DOHH2 (cell line): ENCODE measurements around the gene S100A4.
A peak's percentile ranks its signal among the peaks of the same experiment; 100 is the strongest.

Source experiments
- H3F3A ChIP-seq: fragments of 200-600 bp; sonication (generic), shearing (Covaris generic); 2 replicates; pipeline ENCODE4 v1.6.0; 2016; ENCODE audit warnings: antibody characterized with exemption, mild to moderate bottlenecking; ENCODE audit not compliant: control insufficient read depth, insufficient read depth
- H3K27ac ChIP-seq: fragments of 200-600 bp; sonication (generic); 2 replicates; pipeline ENCODE4 v1.5.1; 2014; ENCODE audit warnings: low read depth, mild to moderate bottlenecking, low read length, moderate library complexity
- H3K27me3 ChIP-seq: fragments of 200-600 bp; sonication (generic); 2 replicates; pipeline ENCODE4 v1.6.1; 2014; ENCODE audit warnings: mild to moderate bottlenecking, low read length, mixed read lengths; ENCODE audit not compliant: control insufficient read depth
- H3K36me3 ChIP-seq: fragments of 200-600 bp; sonication (generic); 2 replicates; pipeline ENCODE4 v1.6.1; 2014; ENCODE audit warnings: mild to moderate bottlenecking, low read length, moderate library complexity, mixed read lengths; ENCODE audit not compliant: control insufficient read depth
- H3K4me1 ChIP-seq: fragments of 200-600 bp; sonication (generic); 2 replicates; pipeline ENCODE4 v1.6.1; 2014; ENCODE audit warnings: mild to moderate bottlenecking, low read length, mixed read lengths; ENCODE audit not compliant: control insufficient read depth
- H3K4me2 ChIP-seq: fragments of 200-600 bp; sonication (generic); 2 replicates; pipeline ENCODE4 v1.6.0; 2014; ENCODE audit warnings: mild to moderate bottlenecking, low read length, moderate library complexity
- H3K4me3 ChIP-seq: fragments of 200-600 bp; sonication (generic); 2 replicates; pipeline ENCODE4 v1.5.1; 2014; ENCODE audit warnings: mild to moderate bottlenecking, low read length, mixed read lengths
- H3K79me2 ChIP-seq: fragments of 200-600 bp; sonication (generic); 2 replicates; pipeline ENCODE4 v1.6.1; 2014; ENCODE audit warnings: mild to moderate bottlenecking, low read length, mixed read lengths; ENCODE audit not compliant: control insufficient read depth
- H3K9me2 ChIP-seq: fragments of 200-600 bp; sonication (generic); replicated peaks from 2 replicates; pipeline ENCODE4 v1.6.1; 2014; ENCODE audit warnings: mild to moderate bottlenecking, low read length, mixed read lengths; ENCODE audit not compliant: control insufficient read depth
- H3K9me3 ChIP-seq: fragments of 200-600 bp; sonication (generic); 2 replicates; pipeline ENCODE4 v1.6.1; 2014; ENCODE audit warnings: antibody characterized with exemption, low read length, mixed read lengths; ENCODE audit not compliant: control insufficient read depth, insufficient read depth
- H4K20me1 ChIP-seq: fragments of 200-600 bp; sonication (generic); 2 replicates; pipeline ENCODE4 v1.6.0; 2014; ENCODE audit warnings: low read depth, mild to moderate bottlenecking, antibody characterized with exemption, low read length, moderate library complexity; ENCODE audit not compliant: control insufficient read depth, insufficient read depth
- EZH2phosphoT487 ChIP-seq: fragments of 200-600 bp; sonication (generic); IDR thresholded peaks from 2 replicates; pipeline ENCODE4 v1.6.1; 2017; ENCODE audit warnings: borderline replicate concordance, mild to moderate bottlenecking, antibody characterized with exemption, low read length, moderate library complexity, mixed read lengths
- TF ChIP-seq, protein P1 (sequence below): fragments of 200-600 bp; sonication (generic); IDR thresholded peaks from one replicate; pipeline ENCODE4 v1.5.1; 2014; ENCODE audit warnings: antibody characterized with exemption, mild to moderate bottlenecking, low read depth, low read length; ENCODE audit not compliant: poor library complexity, severe bottlenecking

Gene S100A4

DNA sequence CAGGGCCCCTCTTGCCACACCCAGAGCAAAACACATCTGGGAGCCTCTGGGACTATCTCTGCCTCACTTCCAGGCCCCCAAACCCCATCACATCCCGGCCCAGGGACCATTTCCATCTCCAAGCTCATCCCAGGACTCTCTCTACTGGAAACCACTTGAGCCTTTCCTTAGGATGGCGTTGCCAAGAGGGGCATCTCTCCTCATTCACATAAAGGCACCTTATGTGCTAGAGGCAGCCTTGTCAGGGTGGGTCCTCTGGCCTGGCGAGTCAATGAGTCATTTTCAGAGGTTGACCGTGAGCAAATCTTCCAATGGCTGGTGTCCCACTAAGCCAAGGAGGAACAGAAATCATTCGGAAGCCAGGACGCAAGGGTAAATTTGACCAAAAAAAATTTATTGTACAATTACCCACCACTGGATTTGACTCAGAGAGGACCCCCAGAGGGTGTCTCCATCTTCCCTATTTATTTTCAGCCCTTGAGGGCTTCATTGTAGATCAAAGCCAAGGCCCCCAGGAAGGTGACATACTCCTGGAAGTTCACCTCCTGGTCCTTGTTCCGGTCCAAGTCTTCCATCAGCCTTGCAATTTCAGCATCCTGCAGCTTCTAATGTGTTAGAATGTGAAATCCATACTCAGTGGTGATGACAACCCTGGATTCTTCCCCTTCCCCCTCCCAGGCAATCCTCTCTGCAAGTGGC lies 11.2 kb downstream of the S100A4 start:
- Histone ChIP-seq H3K4me2 (no peak overlapping the region), H3K4me3 (no peak overlapping the region), H3K9me2 (no peaks in the 10 kb centered on the region), H3K9me3 (no peaks in the 10 kb centered on the region), H3K36me3 (no peaks in the 10 kb centered on the region), H3K79me2 (no peaks in the 10 kb centered on the region), H3F3A (no peaks in the 10 kb centered on the region), H3K27me3 (peaks cover 40% of the 10 kb centered on the region), H4K20me1 (no peaks in the 10 kb centered on the region), H3K4me1 (peaks cover 6% of the 10 kb centered on the region; the same call in 1 of the 2 replicates), H3K27ac (no peak overlapping the region)
- TF ChIP-seq, protein P1, sequence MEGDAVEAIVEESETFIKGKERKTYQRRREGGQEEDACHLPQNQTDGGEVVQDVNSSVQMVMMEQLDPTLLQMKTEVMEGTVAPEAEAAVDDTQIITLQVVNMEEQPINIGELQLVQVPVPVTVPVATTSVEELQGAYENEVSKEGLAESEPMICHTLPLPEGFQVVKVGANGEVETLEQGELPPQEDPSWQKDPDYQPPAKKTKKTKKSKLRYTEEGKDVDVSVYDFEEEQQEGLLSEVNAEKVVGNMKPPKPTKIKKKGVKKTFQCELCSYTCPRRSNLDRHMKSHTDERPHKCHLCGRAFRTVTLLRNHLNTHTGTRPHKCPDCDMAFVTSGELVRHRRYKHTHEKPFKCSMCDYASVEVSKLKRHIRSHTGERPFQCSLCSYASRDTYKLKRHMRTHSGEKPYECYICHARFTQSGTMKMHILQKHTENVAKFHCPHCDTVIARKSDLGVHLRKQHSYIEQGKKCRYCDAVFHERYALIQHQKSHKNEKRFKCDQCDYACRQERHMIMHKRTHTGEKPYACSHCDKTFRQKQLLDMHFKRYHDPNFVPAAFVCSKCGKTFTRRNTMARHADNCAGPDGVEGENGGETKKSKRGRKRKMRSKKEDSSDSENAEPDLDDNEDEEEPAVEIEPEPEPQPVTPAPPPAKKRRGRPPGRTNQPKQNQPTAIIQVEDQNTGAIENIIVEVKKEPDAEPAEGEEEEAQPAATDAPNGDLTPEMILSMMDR = no peak
- no peak for TF ChIP-seq EZH2phosphoT487

DNA sequence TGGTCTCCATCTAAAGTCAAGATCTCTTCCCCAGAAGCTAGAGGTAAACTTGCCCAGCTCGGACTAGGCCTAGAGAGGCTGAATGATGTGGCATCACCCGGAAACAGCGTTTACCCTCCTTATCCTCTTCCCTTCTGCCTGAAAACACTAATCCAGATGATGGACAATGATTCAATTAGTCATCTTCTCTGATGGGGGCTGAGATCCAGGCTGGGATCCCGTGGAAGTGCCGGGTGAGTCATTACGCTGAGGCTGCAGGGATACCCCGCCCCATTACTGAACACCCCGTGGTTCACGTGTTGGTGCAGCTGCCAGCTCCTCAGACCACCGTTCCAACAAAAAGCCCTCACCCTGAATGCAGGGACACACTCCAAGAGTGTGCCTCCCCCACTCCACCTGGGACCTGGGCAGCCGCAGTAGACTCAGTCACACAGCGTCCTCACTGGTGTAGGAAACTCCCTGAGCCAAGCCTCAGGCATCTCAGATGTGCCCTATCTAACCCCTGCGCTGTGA lies 11.9 kb downstream of the S100A4 start:
- Histone ChIP-seq H3K79me2 (no peaks in the 10 kb centered on the region), H3K27me3 (peaks cover 45% of the 10 kb centered on the region), H3K4me1 (peaks cover 6% of the 10 kb centered on the region; the same call in 1 of the 2 replicates), H3K27ac (no peak overlapping the region), H3F3A (no peaks in the 10 kb centered on the region), H3K4me3 (no peak overlapping the region), H3K9me3 (no peaks in the 10 kb centered on the region), H3K4me2 (no peak overlapping the region), H3K36me3 (no peaks in the 10 kb centered on the region), H3K9me2 (no peaks in the 10 kb centered on the region), H4K20me1 (no peaks in the 10 kb centered on the region)
- TF ChIP-seq EZH2phosphoT487 = no peak
- TF ChIP-seq, protein P1 = no peak

GRCh38 chr1:153532769-153533599 lies 12.6 kb downstream of the S100A4 start:
- Histone ChIP-seq H3K27me3 (peaks cover 48% of the 10 kb centered on the region), H3K36me3 (no peaks in the 10 kb centered on the region), H3F3A (no peaks in the 10 kb centered on the region), H3K79me2 (no peaks in the 10 kb centered on the region), H4K20me1 (no peaks in the 10 kb centered on the region), H3K4me1 (peaks cover 6% of the 10 kb centered on the region; the same call in 1 of the 2 replicates), H3K4me3 (no peak overlapping the region), H3K4me2 (no peak overlapping the region), H3K9me2 (no peaks in the 10 kb centered on the region), H3K27ac (no peak overlapping the region), H3K9me3 (no peaks in the 10 kb centered on the region)
- TF ChIP-seq, protein P1 = peak; percentile 91
- no peak for TF ChIP-seq EZH2phosphoT487
